Measurements from ENCODE around the gene PAPPA2.

The PAPPA2 gene

GRCh38 chr1:176816232-176816631 lies 353.3 kb downstream of the PAPPA2 start:
- DNase-seq: no peak

DNA sequence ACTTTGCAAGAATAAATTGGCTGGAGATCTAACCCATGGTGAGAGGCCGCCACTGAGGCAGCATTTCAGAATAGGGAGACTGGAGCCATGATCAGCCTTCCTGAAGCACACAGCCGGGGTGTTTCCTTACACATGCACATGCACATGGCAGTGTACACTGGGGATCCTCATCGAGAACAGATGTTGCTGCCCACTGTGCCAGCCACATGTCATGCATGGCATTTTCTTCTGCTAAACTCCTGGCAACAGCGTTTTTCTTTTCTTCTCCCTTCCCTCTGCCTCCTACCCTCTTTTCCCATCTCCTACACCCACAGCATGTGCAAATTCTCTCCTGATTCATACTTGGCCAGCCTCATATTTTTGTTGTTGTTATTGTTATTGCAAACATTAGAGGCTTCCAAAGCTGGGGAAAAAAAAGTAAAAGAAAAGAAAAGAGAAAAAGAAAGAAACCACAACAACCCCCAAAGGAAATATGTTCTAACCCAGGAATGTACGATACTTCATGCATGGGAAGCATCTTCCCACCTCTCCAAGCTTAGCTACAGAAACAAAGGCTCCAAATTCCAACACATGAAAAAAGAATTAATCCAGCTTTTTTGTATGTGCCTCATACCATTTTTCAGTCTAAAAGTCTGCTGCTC lies 357.5 kb downstream of the PAPPA2 start:
- no peak for DNase-seq

- no peak for DNase-seq
Observed at GRCh38 chr1:176826265-176826664, 363.3 kb downstream of the PAPPA2 start.

- no peak for DNase-seq
Observed at GRCh38 chr1:176829261-176829660, 366.3 kb downstream of the PAPPA2 start.

- no peak for DNase-seq
Observed at GRCh38 chr1:176831150-176831549, 368.2 kb downstream of the PAPPA2 start.

- no peak for DNase-seq
Observed at GRCh38 chr1:176837708-176838107, 374.7 kb downstream of the PAPPA2 start.

DNA sequence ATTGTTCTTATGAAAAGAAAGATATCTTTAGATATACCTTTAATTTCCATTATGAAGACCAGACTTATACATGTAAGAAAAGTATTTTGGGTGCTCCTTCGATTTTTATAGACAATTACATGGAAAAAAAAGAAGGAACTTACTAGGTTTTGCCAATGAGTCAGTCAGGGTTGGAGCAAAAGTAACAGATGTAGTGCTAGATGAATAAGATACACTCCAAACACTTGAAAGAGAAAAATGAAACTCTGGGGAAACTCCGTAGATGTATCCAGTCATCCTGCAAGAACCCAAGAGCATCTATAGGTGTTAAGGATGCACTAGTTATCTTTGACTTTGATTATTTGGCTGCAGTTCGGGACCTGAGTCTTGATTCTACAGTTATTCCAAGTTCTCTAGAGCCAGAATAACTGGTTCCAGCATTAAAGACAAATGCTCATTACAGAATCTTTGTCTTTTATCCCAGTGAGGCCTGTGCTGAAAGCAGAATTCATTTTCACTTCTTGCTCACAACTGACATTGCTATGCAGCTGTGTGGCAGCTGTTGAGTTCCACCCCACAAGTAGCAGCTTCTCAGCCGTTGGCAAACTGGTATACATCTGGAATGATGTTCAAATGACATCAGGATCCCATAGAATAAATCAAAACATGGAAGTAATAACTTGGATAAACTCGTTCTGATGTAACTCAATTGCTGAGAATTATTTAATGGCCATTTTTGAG lies 375.5 kb downstream of the PAPPA2 start:
- no peak for DNase-seq

DNA sequence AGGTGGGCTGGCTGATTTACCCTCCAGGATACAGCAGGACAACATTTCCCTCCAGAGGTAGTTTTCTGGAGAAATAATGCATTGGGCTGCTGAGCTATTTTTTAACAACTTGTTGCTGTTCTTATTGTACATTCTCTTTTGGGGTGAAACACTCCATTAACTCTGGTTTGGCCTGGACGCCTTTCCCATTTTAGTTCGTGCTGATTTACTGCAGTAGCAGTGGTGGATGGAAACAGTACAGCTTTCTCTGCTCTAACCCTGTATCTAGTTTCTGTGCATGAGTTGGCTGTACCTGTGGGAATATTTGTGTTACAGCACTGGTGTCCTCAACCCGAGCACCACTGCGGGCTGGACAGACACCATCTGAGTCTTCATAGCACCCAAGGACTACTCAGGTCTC lies 376.2 kb downstream of the PAPPA2 start:
- DNase-seq: no peak

DNA sequence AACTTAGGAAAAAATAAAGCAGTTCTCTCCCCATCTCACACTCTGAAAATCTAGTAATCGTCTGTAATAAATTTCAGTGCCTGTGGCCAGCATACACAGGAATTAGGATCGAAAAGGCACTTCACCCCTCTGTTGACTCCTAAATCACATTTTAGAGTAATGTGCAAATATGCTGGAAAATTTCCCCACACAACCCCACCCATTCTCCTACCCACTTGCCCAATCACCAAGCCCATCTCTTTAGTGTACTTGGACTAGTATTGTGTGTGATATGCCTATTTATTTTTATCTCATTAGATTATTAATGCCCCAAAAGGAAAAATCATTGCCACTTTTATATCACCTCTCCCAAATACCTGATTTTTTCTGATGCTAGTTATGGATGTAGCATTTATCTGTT lies 378.3 kb downstream of the PAPPA2 start:
- DNase-seq: no peak

DNA sequence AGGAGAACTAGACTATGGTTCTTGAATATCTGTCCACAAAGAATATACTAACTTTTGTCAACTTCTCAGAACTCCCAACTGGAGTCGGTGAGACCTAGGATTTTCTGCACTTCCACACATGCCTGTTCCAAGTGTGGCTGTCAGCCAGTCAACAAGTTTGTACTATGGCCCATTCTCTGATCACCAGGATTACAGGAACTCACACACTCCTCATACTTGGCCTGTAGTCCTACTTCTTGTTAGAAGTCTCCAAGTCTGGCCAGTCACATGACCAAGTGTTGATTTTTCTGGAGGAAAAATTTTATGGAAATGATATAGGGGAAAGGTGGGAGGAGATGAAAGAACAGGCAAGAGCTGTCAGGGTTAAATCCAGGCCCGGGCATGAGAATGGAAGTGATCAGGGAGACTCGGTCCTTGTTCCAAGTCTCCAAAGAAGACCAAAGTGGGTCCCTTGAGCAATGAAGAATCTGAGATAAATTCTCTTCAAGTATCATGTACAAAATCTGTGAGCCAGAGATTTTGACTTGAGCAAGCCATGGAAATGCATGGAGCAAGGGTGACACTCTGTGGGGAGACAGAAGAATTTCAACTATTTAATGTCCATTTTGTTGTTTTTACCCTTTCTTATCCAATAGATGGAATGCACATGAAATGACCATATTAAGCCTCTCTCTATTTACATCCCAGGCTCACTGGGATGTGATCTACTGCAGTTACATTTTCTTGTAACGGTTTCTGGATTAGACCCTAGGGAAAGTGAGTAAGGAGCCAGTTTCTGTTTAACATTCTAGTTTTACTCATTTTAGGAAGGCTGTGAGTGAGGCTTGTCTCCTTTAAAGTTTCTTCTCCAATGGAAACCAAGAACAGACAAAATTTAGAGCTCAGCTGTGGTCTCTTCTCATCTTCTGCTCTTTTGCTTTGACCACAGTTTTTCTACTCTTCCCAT lies 380.6 kb downstream of the PAPPA2 start:
- no peak for DNase-seq

DNA sequence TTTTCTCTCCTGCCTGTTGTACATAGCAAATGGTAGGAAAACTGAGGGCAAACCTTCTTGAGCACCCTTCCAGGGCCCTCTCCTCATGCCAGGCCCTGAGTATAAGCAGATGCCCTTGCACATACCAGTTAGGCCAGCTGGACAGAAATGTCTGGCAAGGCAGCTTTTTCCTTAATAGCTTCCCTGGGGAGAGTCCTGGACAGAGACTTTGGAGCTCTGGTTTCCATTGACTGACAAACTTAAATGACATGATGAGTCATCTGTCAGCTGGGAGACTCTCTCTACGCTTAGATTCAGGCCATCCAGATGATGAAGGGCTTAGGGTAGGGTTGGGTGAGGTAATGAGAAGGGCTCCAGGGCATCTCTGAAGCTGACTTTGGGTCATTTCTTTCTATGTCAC lies 384.1 kb downstream of the PAPPA2 start:
- no peak for DNase-seq

- no peak for DNase-seq
Observed at GRCh38 chr1:176849281-176849680, 386.3 kb downstream of the PAPPA2 start.

- no peak for DNase-seq
Observed at GRCh38 chr1:176850871-176851270, 387.9 kb downstream of the PAPPA2 start.

- no peak for DNase-seq
Observed at GRCh38 chr1:176852124-176852523, 389.1 kb downstream of the PAPPA2 start.

GRCh38 chr1:176853503-176853902 lies 390.5 kb downstream of the PAPPA2 start:
- no peak for DNase-seq

- no peak for DNase-seq
Observed at GRCh38 chr1:176854121-176854520, 391.1 kb downstream of the PAPPA2 start.

DNA sequence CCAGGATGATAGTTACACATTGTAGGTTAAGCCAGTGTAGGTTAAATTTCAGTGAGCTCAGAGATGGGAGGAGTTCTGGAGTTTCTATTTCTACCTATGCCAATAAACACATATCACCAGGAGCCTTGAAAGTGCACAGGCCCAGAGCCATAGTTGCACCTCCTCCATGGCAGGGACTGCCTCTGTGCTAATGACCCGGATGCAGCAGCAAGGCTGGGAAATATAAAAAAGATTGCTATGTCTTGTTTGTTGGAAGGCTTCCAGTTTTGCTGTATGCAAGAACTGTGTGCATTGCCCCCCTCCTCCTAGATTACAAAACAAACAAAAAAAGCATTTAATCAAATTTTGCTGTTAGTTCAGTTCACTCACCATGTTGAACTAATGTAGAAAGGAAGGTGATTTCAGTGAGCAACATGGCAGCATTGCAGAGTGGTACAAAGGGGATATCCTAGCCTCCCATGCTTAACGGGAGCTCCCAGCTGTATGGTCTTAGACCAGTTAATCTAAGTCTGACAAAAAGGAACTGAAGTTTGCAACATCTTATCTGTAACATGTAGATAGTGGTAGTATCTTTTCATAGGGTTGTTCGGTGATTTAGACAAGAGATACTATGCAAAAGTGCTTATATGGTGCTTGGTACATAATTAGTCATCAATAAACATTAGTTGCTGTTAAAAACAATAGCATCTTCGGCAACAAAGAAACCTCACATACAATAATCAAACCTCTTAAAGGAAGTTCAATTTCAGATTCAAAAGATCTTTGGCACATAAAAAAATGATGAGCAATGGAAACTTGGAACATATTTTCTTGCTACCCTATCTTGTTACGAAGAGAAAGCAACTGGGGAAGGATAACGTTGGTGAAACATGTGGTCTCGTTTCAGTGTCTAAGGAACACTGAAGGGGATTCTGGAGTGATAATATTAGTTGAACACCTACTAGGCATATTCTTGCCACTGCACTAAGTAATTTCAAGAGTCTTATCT lies 392.1 kb downstream of the PAPPA2 start:
- no peak for DNase-seq

- no peak for DNase-seq
Observed at GRCh38 chr1:176857632-176858031, 394.7 kb downstream of the PAPPA2 start.

GRCh38 chr1:176858433-176858916 lies 395.5 kb downstream of the PAPPA2 start:
- DNase-seq: no peak

- DNase-seq: no peak
Observed at GRCh38 chr1:176863613-176864012, 400.6 kb downstream of the PAPPA2 start.

- DNase-seq: no peak
Observed at GRCh38 chr1:176864211-176864610, 401.2 kb downstream of the PAPPA2 start.
